COLO668 (cell line): ENCODE data around the gene PIK3R1.
A peak's percentile ranks its signal among the peaks of the same experiment; 100 is the strongest.
"Not testable (repeated sequence)": the region's sequence is repeated elsewhere in the genome, so short reads cannot be mapped to it uniquely, and the experiment has no call there.

Experiments used
- DNase-seq: peaks from one replicate; lab custom pipeline; 2025; ENCODE audit not compliant: unreplicated experiment; lab: John Stamatoyannopoulos, UW

PIK3R1 gene

GRCh38 chr5:68192679-68193060 is 22.9 kb upstream of the PIK3R1 start:
- DNase-seq = no peak

- no peak for DNase-seq
Observed at GRCh38 chr5:68193481-68194036, 22.0 kb upstream of the PIK3R1 start.

GRCh38 chr5:68194386-68194785 is 21.2 kb upstream of the PIK3R1 start:
- DNase-seq = no peak

GRCh38 chr5:68195137-68195536 is 20.4 kb upstream of the PIK3R1 start:
- no peak for DNase-seq

GRCh38 chr5:68196876-68197275 is 18.7 kb upstream of the PIK3R1 start:
- no peak for DNase-seq

GRCh38 chr5:68200288-68200687 is 15.3 kb upstream of the PIK3R1 start:
- no peak for DNase-seq

GRCh38 chr5:68210654-68211053 is 4.9 kb upstream of the PIK3R1 start:
- not testable (repeated sequence) for DNase-seq

GRCh38 chr5:68214482-68215207 is 911 bp upstream of the PIK3R1 start:
- no peak for DNase-seq

GRCh38 chr5:68215898-68216244 is 315 bp downstream of the PIK3R1 start:
- DNase-seq = peak; percentile 84

GRCh38 chr5:68216245-68217046 is 890 bp downstream of the PIK3R1 start:
- peak; percentile 45 for DNase-seq

- no peak for DNase-seq
Observed at GRCh38 chr5:68217047-68217355, 1.4 kb downstream of the PIK3R1 start.

GRCh38 chr5:68217528-68217927 is 2.0 kb downstream of the PIK3R1 start:
- DNase-seq = no peak

- DNase-seq = peak; percentile 34
Observed at GRCh38 chr5:68219161-68219816, 3.7 kb downstream of the PIK3R1 start.

- DNase-seq = no peak
Observed at GRCh38 chr5:68220260-68220659, 4.7 kb downstream of the PIK3R1 start.

- no peak for DNase-seq
Observed at GRCh38 chr5:68220914-68221313, 5.4 kb downstream of the PIK3R1 start.

- DNase-seq = no peak
Observed at GRCh38 chr5:68221488-68221887, 5.9 kb downstream of the PIK3R1 start.

GRCh38 chr5:68222310-68222709 is 6.8 kb downstream of the PIK3R1 start:
- no peak for DNase-seq

- no peak for DNase-seq
Observed at GRCh38 chr5:68222824-68223354, 7.3 kb downstream of the PIK3R1 start.

- DNase-seq = no peak
Observed at GRCh38 chr5:68223904-68224303, 8.3 kb downstream of the PIK3R1 start.

GRCh38 chr5:68224509-68225187 is 9.1 kb downstream of the PIK3R1 start:
- no peak for DNase-seq
